GM12878 (cell line): ENCODE measurements around the gene MYADM. TPM values are rescaled to one million over a fixed set of nuclear protein-coding genes. Genes with fewer than 3 reads are reported as not detected.

Experiments
- ATAC-seq: fragments of 200-7000 bp; cut with Tn5 transposase; 3 replicates; pipeline ENCODE4 v1.9.1; 2020; ENCODE audit warnings: mild to moderate bottlenecking, moderate library complexity
- BruUV-seq: library from RNA; stranded (reverse); fragments of 400-500 nt; replicated peaks from 2 replicates; lab custom pipeline; 2021; lab: Mats Ljungman, UMichigan
- CTCF ChIA-PET: fragments of 300-600 bp; sonication (Branson Sonifier 250); formaldehyde crosslinking; extraction: SDS; loops from one replicate; lab custom pipeline; 2021; ENCODE audit warnings: inconsistent platforms; lab: Yijun Ruan, JAX
- POLR2A ChIA-PET: fragments of 350-600 bp; formaldehyde crosslinking; extraction: SDS; loops from one replicate; lab custom pipeline; 2021; ENCODE audit warnings: inconsistent platforms; lab: Charles Lee
- RAD21 ChIA-PET: fragments of 300-600 bp; sonication (Branson Sonifier 250); formaldehyde crosslinking; loops from one replicate; lab custom pipeline; 2023; ENCODE audit warnings: antibody characterized with exemption; ENCODE audit not compliant: unreplicated experiment; lab: Charles Lee
- SMC1A ChIA-PET: fragments of 300-600 bp; sonication (Branson Sonifier 250); formaldehyde crosslinking; loops from one replicate; lab custom pipeline; 2023; ENCODE audit not compliant: unreplicated experiment, uncharacterized antibody; lab: Charles Lee
- DNase-seq: peaks from one replicate; pipeline ENCODE4 v3.0.0-alpha.2; 2011; ENCODE audit warnings: low read depth, low spot score
- FAIRE-seq: peaks from 3 replicates; lab custom pipeline; 2011; peaks lifted over from hg19 to GRCh38; lab: Jason Lieb, UNC
- H2AFZ ChIP-seq: 2 replicates; pipeline ENCODE4 v1.6.0; 2011; ENCODE audit warnings: low read depth, low read length, control low read depth; ENCODE audit not compliant: control insufficient read depth
- H3K27ac ChIP-seq: 2 replicates; pipeline ENCODE4 v1.5.1; 2011; ENCODE audit warnings: control low read depth; ENCODE audit not compliant: control insufficient read depth, insufficient read depth
- H3K27me3 ChIP-seq, 2 experiments: replicated peaks in 1 of 2; 2 replicates each; pipeline versions ENCODE4 v1.6.0 to v1.6.1; 2011; ENCODE audit warnings: low read length in 1 of 2; ENCODE audit not compliant: control insufficient read depth in 2 of 2, insufficient read depth in 2 of 2
- H3K36me3 ChIP-seq, 2 experiments: 2 replicates each; pipeline ENCODE4 v1.5.1; 2011; ENCODE audit warnings: low read length in 1 of 2; ENCODE audit not compliant: control insufficient read depth in 2 of 2, insufficient read depth in 2 of 2
- H3K4me1 ChIP-seq: 2 replicates; pipeline ENCODE4 v1.6.1; 2011; ENCODE audit warnings: mild to moderate bottlenecking, low read length, moderate library complexity, mixed read lengths; ENCODE audit not compliant: control insufficient read depth, insufficient read depth
- H3K4me2 ChIP-seq: 2 replicates; pipeline ENCODE4 v1.6.0; 2011; ENCODE audit warnings: control low read depth; ENCODE audit not compliant: control insufficient read depth, insufficient read depth
- H3K4me3 ChIP-seq: fragments of 200-600 bp; sonication (generic); 2 replicates; pipeline ENCODE4 v1.5.1; 2016
- H3K79me2 ChIP-seq: 2 replicates; pipeline ENCODE4 v1.6.0; 2011; ENCODE audit warnings: low read length; ENCODE audit not compliant: control insufficient read depth, insufficient read depth
- H3K9ac ChIP-seq: 2 replicates; pipeline ENCODE4 v1.8.0; 2011; ENCODE audit warnings: low read length, control low read depth, mixed read lengths; ENCODE audit not compliant: control insufficient read depth, insufficient read depth
- H3K9me3 ChIP-seq: replicated peaks from 3 replicates; pipeline ENCODE4 v1.5.1; 2011; ENCODE audit warnings: mild to moderate bottlenecking, low read length; ENCODE audit not compliant: control insufficient read depth, insufficient read depth
- H4K20me1 ChIP-seq: 2 replicates; pipeline ENCODE4 v1.6.0; 2011; ENCODE audit not compliant: control insufficient read depth, insufficient read depth
- EZH2 ChIP-seq: IDR thresholded peaks from 2 replicates; pipeline ENCODE4 v1.6.1; 2012; ENCODE audit warnings: low read depth, mild to moderate bottlenecking, control low read depth, inconsistent platforms, low read length, borderline replicate concordance; ENCODE audit not compliant: control insufficient read depth
- NR2C2 ChIP-seq: IDR thresholded peaks from 2 replicates; pipeline ENCODE4 v1.6.1; 2011; ENCODE audit warnings: borderline replicate concordance, low read depth; ENCODE audit not compliant: control insufficient read depth, insufficient read length
- SMAD5 ChIP-seq: IDR thresholded peaks from 2 replicates; pipeline ENCODE4 v1.6.1; 2016; ENCODE audit warnings: antibody characterized with exemption, low read depth
- ZNF384 ChIP-seq: IDR thresholded peaks from 2 replicates; pipeline ENCODE4 v1.6.1; 2012; ENCODE audit warnings: low read depth, mild to moderate bottlenecking, low read length, improper control_type of control experiment, borderline replicate concordance
- WGBS: methylation state at CpG from one replicate; pipeline ENCODE4 v1.1.6; 2016; ENCODE audit warnings: low lambda C conversion rate; ENCODE audit not compliant: insufficient replicate concordance, insufficient coverage; ENCODE audit errors: missing lambda C conversion rate; 5-methylcytosine and 5-hydroxymethylcytosine counted together
- in situ Hi-C: fragments of 300-500 bp; cut with MboI; formaldehyde crosslinking; loops from 9 replicates; pipeline ENCODE4 v1.14.3; 2018; ENCODE audit warnings: mixed read lengths
- intact Hi-C: fragments of 100-400 bp; cut with micrococcal nuclease; formaldehyde crosslinking; loops from one replicate; pipeline ENCODE4 v1.14.2; 2022; ENCODE audit not compliant: unreplicated experiment
- polyA plus RNA-seq, 11 experiments: library from polyadenylated mRNA; depleted of rRNA in 4 of 11; unstranded in 6 of 11; stranded (reverse) in 5 of 11; fragments of >200 nt; fragmentation: Nextera tagmentation in 4 of 11; fragmentation: Illumina TruSeq in 1 of 11; extraction: Ambion mirVana in 4 of 11; extraction: Trizol in 1 of 11; gene quantifications; 1 replicate in 1 of 11; 2 replicates in 10 of 11; pipeline versions ENCODE4 v1.2.1 to v1.2.3, GENCODE V29; 2011 to 2016; ENCODE audit warnings: inconsistent platforms in 2 of 11, missing spikeins in 2 of 11, low read depth in 1 of 11
- total RNA-seq, 4 experiments: library from RNA; depleted of rRNA in 3 of 4; stranded (reverse); fragments of >200 nt in 3 of 4; fragmentation: Illumina TruSeq in 1 of 4; extraction: Trizol in 1 of 4; gene quantifications; 2 replicates each; pipeline versions ENCODE4 v1.2.1 to v1.2.3, GENCODE V29; 2013 to 2021
- TF ChIP-seq, protein P1 (sequence below): fragments of 450-650 bp; IDR thresholded peaks from 2 replicates; pipeline ENCODE4 v1.6.1; 2017; ENCODE audit warnings: low read depth, mild to moderate bottlenecking, moderate library complexity

Gene MYADM
- total and polyA plus RNA-seq, 10 of the 15 experiments (the other 5 are each of a cell fraction or from before 2014, with no cell fraction given), result 0.04 to 0.46 (median 0.10) TPM

DNA sequence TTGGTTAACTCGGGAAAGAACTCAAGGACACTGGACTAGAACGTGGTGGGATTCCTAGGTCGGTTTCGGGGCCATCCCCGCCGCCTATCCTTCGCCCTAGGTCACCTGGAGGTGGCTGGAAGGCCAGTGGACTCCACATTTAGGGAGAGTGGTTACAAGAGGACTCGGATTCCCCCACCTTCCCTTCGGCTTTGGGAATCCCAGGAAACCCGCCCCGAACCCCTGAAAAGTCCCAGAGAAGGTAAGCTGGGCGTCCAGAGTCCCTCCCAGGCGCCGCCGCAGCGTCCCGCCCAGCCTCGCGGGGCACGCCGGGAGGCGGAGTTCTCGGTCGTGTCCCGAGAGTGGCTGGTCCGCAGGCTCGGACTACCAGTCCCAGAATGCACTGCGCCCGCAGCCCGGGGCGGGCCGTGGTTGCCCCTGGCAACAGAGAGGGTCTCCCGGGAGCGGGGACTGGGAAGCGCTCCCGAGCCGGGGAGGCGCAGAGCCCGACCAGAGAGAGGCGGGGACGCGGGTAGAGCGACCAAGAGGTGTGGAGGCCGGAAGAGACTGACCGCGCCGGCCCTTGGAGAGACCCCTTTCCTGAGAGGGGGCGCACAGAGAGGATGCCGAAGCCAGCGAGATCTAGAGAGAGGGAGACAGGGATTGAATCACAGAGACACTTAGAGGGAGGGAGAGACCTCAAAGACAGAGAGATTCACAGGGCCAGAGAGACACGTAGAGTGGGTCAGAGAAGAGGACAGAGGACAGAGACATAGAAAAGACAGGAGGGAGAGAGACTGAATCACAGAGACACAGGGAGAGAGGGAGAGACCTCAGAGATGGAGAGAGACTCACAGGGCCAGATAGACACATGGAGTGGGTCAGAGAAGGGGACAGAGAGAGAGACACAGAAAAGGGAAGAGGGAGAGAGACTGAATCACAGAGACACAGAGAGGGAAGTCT lies 11.7 kb downstream of the MYADM start:
- no peak overlapping the region for H2AFZ ChIP-seq

More for the DNA sequence above, 11.7 kb downstream of the MYADM start:
- ChIA-PET SMC1A (no interaction called here), POLR2A (no interaction called here), CTCF (no interaction called here), RAD21 (no interaction called here)
- H3K36me3 ChIP-seq, result no peaks in the 10 kb centered on the region
- in situ Hi-C loops, result no loop called here
- H4K20me1 ChIP-seq, result no peaks in the 10 kb centered on the region
- DNase-seq (no peak), ATAC-seq (no peak), FAIRE-seq (no peak)
- no peaks in the 10 kb centered on the region; the same call in 2 of the 3 replicates for H3K9me3 ChIP-seq
- H3K4me1 ChIP-seq, result no peaks in the 10 kb centered on the region
- intact Hi-C loops, result no loop called here
- BruUV-seq, result no TSS peak
- H3K27me3 ChIP-seq, result no peaks in the 10 kb centered on the region
- no peak overlapping the region for H3K4me2 ChIP-seq
- no peak overlapping the region for H3K9ac ChIP-seq
- no peak for TF ChIP-seq EZH2
- TF ChIP-seq, protein P1, sequence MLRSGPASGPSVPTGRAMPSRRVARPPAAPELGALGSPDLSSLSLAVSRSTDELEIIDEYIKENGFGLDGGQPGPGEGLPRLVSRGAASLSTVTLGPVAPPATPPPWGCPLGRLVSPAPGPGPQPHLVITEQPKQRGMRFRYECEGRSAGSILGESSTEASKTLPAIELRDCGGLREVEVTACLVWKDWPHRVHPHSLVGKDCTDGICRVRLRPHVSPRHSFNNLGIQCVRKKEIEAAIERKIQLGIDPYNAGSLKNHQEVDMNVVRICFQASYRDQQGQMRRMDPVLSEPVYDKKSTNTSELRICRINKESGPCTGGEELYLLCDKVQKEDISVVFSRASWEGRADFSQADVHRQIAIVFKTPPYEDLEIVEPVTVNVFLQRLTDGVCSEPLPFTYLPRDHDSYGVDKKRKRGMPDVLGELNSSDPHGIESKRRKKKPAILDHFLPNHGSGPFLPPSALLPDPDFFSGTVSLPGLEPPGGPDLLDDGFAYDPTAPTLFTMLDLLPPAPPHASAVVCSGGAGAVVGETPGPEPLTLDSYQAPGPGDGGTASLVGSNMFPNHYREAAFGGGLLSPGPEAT, result no peak
- TF ChIP-seq SMAD5, result no peak
- no peak for TF ChIP-seq NR2C2
- no peak for TF ChIP-seq ZNF384
- H3K79me2 ChIP-seq, result no peaks in the 10 kb centered on the region
- no peak overlapping the region for H3K27ac ChIP-seq
- 13% methylated on average over 51 of the region's 51 CpGs for WGBS
- no peak overlapping the region; the same call in 1 of the 2 replicates for H3K4me3 ChIP-seq
